Peyer's patch (tissue), 4 donors: ENCODE data around the gene FAM222A. TPM values are rescaled to one million over a fixed set of nuclear protein-coding genes. Genes with fewer than 3 reads are reported as not detected.
A peak's percentile ranks its signal among the peaks of the same experiment; 100 is the strongest.

Experiments used
- DNase-seq, 3 donors: peaks; one replicate each; pipeline ENCODE4 v3.0.0-alpha.2; 2017 to 2019
- H3K27ac ChIP-seq, 4 donors: fragments of 200-600 bp; sonication (generic); one replicate each; pipeline ENCODE4 v1.5.1; 2016 to 2019
- H3K27me3 ChIP-seq, 2 donors: fragments of 200-600 bp; sonication (generic); one replicate each; pipeline ENCODE4 v1.5.1; 2019
- H3K36me3 ChIP-seq, 3 donors: fragments of 200-600 bp; sonication (generic); one replicate each; pipeline ENCODE4 v1.5.1; 2016 to 2019
- H3K4me1 ChIP-seq, 4 donors: fragments of 200-600 bp; sonication (generic); one replicate each; pipeline ENCODE4 v1.5.1; 2016 to 2019
- H3K4me3 ChIP-seq, 4 donors: fragments of 200-600 bp; sonication (generic); 1 replicate in 3 of 4; 2 replicates in 1 of 4; pipeline ENCODE4 v1.5.1; 2016 to 2019; ENCODE audit warnings: mild to moderate bottlenecking in 1 of 4
- H3K9me3 ChIP-seq, 4 donors: fragments of 200-600 bp; sonication (generic); one replicate each; pipeline ENCODE4 v1.5.1; 2016 to 2019; ENCODE audit warnings: mild to moderate bottlenecking in 1 of 4
- CTCF ChIP-seq, 6 experiments: fragments of 450-650 bp in 4 of 6; fragments of 200-600 bp in 2 of 6; sonication (generic) in 1 of 6; IDR thresholded peaks; one replicate each; pipeline ENCODE4 v1.5.1; 2017 to 2019; ENCODE audit warnings: antibody characterized with exemption in 6 of 6, mild to moderate bottlenecking in 3 of 6, moderate library complexity in 1 of 6
- POLR2A ChIP-seq, 2 donors: fragments of 450-650 bp; IDR thresholded peaks; one replicate each; pipeline ENCODE4 v1.5.1; 2017; ENCODE audit warnings: antibody characterized with exemption in 2 of 2, mild to moderate bottlenecking in 2 of 2, moderate library complexity in 2 of 2
- total RNA-seq, 4 donors: library from RNA; depleted of rRNA; stranded (reverse); fragments of >200 nt; gene quantifications; one replicate each; pipeline ENCODE4 v1.1.0, GENCODE V29; 2016

Gene FAM222A
- total RNA-seq, 4 donors from 2014 or later: 3.9 to 26.1 (median 7.0) TPM

- Histone ChIP-seq H3K4me1 (peaks cover 0 to 44% (median 0%) of the 10 kb centered on the region in 4 donors), H3K36me3 (no peaks in the 10 kb centered on the region), H3K9me3 (no peaks in the 10 kb centered on the region), H3K27ac (peak overlapping the region in 1 of 4 donors; percentile 5), H3K27me3 (no peaks in the 10 kb centered on the region), H3K4me3 (no peak overlapping the region)
- TF ChIP-seq CTCF (IDR thresholded peaks at IDR 0.05): peak in 1 of 6 experiments; percentile 5
- TF ChIP-seq POLR2A (IDR thresholded peaks at IDR 0.05): no peak
- peak in 2 of 3 donors; percentile 42 for DNase-seq
Observed at GRCh38 chr12:109739747-109740693, 26.4 kb downstream of the FAM222A start.

GRCh38 chr12:109740694-109741245 lies 27.1 kb downstream of the FAM222A start:
- Histone ChIP-seq H3K9me3 (no peaks in the 10 kb centered on the region), H3K4me3 (no peak overlapping the region), H3K27me3 (no peaks in the 10 kb centered on the region), H3K36me3 (no peaks in the 10 kb centered on the region), H3K27ac (peak overlapping the region in 1 of 4 donors; percentile 5), H3K4me1 (peaks cover 0 to 42% (median 0%) of the 10 kb centered on the region in 4 donors)
- DNase-seq: peak in 2 of 3 donors; percentile 22 to 28
- no peak for TF ChIP-seq POLR2A (IDR thresholded peaks at IDR 0.05)
- TF ChIP-seq CTCF (IDR thresholded peaks at IDR 0.05): no peak

GRCh38 chr12:109741286-109741969 lies 27.8 kb downstream of the FAM222A start:
- Histone ChIP-seq H3K4me3 (no peak overlapping the region), H3K9me3 (no peaks in the 10 kb centered on the region), H3K4me1 (peaks cover 0 to 37% (median under 1%) of the 10 kb centered on the region in 4 donors), H3K27ac (peak overlapping the region in 2 of 4 donors; percentile 16 to 52), H3K36me3 (no peaks in the 10 kb centered on the region), H3K27me3 (no peaks in the 10 kb centered on the region)
- no peak for TF ChIP-seq CTCF (IDR thresholded peaks at IDR 0.05)
- TF ChIP-seq POLR2A (IDR thresholded peaks at IDR 0.05): no peak
- no peak for DNase-seq

GRCh38 chr12:109741970-109742703 lies 28.5 kb downstream of the FAM222A start:
- H3K4me1 ChIP-seq: peaks cover 0 to 37% (median 1%) of the 10 kb centered on the region in 4 donors
- TF ChIP-seq POLR2A (IDR thresholded peaks at IDR 0.05) (no peak), CTCF (IDR thresholded peaks at IDR 0.05) (no peak)
- H3K9me3 ChIP-seq: no peaks in the 10 kb centered on the region
- no peaks in the 10 kb centered on the region for H3K27me3 ChIP-seq
- DNase-seq: peak in 2 of 3 donors; percentile 51 to 66
- H3K27ac ChIP-seq: peak overlapping the region in 2 of 4 donors; percentile 16 to 52
- H3K36me3 ChIP-seq: no peaks in the 10 kb centered on the region
- H3K4me3 ChIP-seq: no peak overlapping the region
